GM18526 (cell line): Measurements from ENCODE around the gene HAS3.

Source experiments
- POLR2A ChIP-seq: IDR thresholded peaks from 3 replicates; pipeline ENCODE4 v1.6.1; 2011; ENCODE audit not compliant: insufficient read length; ENCODE audit errors: extremely low read depth

HAS3 gene

GRCh38 chr16:69160192-69160591 is 54.7 kb downstream of the HAS3 start:
- TF ChIP-seq POLR2A: no peak

GRCh38 chr16:69165584-69165983 is 60.1 kb downstream of the HAS3 start:
- TF ChIP-seq POLR2A: no peak

GRCh38 chr16:69166221-69166833 is 60.9 kb downstream of the HAS3 start:
- no peak for TF ChIP-seq POLR2A

- no peak for TF ChIP-seq POLR2A
Observed at GRCh38 chr16:69166946-69167930, 61.8 kb downstream of the HAS3 start.
